GM12878 (cell line): ENCODE results near the gene MRTFB. TPM values are rescaled to one million over a fixed set of nuclear protein-coding genes. Genes with fewer than 3 reads are reported as not detected.

Source experiments
- ATAC-seq: fragments of 200-7000 bp; cut with Tn5 transposase; 3 replicates; pipeline ENCODE4 v1.9.1; 2020; ENCODE audit warnings: mild to moderate bottlenecking, moderate library complexity
- BruUV-seq: library from RNA; stranded (reverse); fragments of 400-500 nt; replicated peaks from 2 replicates; lab custom pipeline; 2021; lab: Mats Ljungman, UMichigan
- CTCF ChIA-PET: fragments of 300-600 bp; sonication (Branson Sonifier 250); formaldehyde crosslinking; extraction: SDS; loops from one replicate; lab custom pipeline; 2021; ENCODE audit warnings: inconsistent platforms; lab: Yijun Ruan, JAX
- POLR2A ChIA-PET: fragments of 350-600 bp; formaldehyde crosslinking; extraction: SDS; loops from one replicate; lab custom pipeline; 2021; ENCODE audit warnings: inconsistent platforms; lab: Charles Lee
- RAD21 ChIA-PET: fragments of 300-600 bp; sonication (Branson Sonifier 250); formaldehyde crosslinking; loops from one replicate; lab custom pipeline; 2023; ENCODE audit warnings: antibody characterized with exemption; ENCODE audit not compliant: unreplicated experiment; lab: Charles Lee
- SMC1A ChIA-PET: fragments of 300-600 bp; sonication (Branson Sonifier 250); formaldehyde crosslinking; loops from one replicate; lab custom pipeline; 2023; ENCODE audit not compliant: unreplicated experiment, uncharacterized antibody; lab: Charles Lee
- DNase-seq: peaks from one replicate; pipeline ENCODE4 v3.0.0-alpha.2; 2011; ENCODE audit warnings: low read depth, low spot score
- FAIRE-seq: peaks from 3 replicates; lab custom pipeline; 2011; peaks lifted over from hg19 to GRCh38; lab: Jason Lieb, UNC
- H2AFZ ChIP-seq: 2 replicates; pipeline ENCODE4 v1.6.0; 2011; ENCODE audit warnings: low read depth, low read length, control low read depth; ENCODE audit not compliant: control insufficient read depth
- H3K27ac ChIP-seq: 2 replicates; pipeline ENCODE4 v1.5.1; 2011; ENCODE audit warnings: control low read depth; ENCODE audit not compliant: control insufficient read depth, insufficient read depth
- H3K27me3 ChIP-seq, 2 experiments: replicated peaks in 1 of 2; 2 replicates each; pipeline versions ENCODE4 v1.6.0 to v1.6.1; 2011; ENCODE audit warnings: low read length in 1 of 2; ENCODE audit not compliant: control insufficient read depth in 2 of 2, insufficient read depth in 2 of 2
- H3K36me3 ChIP-seq, 2 experiments: 2 replicates each; pipeline ENCODE4 v1.5.1; 2011; ENCODE audit warnings: low read length in 1 of 2; ENCODE audit not compliant: control insufficient read depth in 2 of 2, insufficient read depth in 2 of 2
- H3K4me1 ChIP-seq: 2 replicates; pipeline ENCODE4 v1.6.1; 2011; ENCODE audit warnings: mild to moderate bottlenecking, low read length, moderate library complexity, mixed read lengths; ENCODE audit not compliant: control insufficient read depth, insufficient read depth
- H3K4me2 ChIP-seq: 2 replicates; pipeline ENCODE4 v1.6.0; 2011; ENCODE audit warnings: control low read depth; ENCODE audit not compliant: control insufficient read depth, insufficient read depth
- H3K4me3 ChIP-seq: fragments of 200-600 bp; sonication (generic); 2 replicates; pipeline ENCODE4 v1.5.1; 2016
- H3K79me2 ChIP-seq: 2 replicates; pipeline ENCODE4 v1.6.0; 2011; ENCODE audit warnings: low read length; ENCODE audit not compliant: control insufficient read depth, insufficient read depth
- H3K9ac ChIP-seq: 2 replicates; pipeline ENCODE4 v1.8.0; 2011; ENCODE audit warnings: low read length, control low read depth, mixed read lengths; ENCODE audit not compliant: control insufficient read depth, insufficient read depth
- H3K9me3 ChIP-seq: replicated peaks from 3 replicates; pipeline ENCODE4 v1.5.1; 2011; ENCODE audit warnings: mild to moderate bottlenecking, low read length; ENCODE audit not compliant: control insufficient read depth, insufficient read depth
- H4K20me1 ChIP-seq: 2 replicates; pipeline ENCODE4 v1.6.0; 2011; ENCODE audit not compliant: control insufficient read depth, insufficient read depth
- CHD1 ChIP-seq: IDR thresholded peaks from 2 replicates; pipeline ENCODE4 v1.6.1; 2012; ENCODE audit warnings: low read depth, low read length, improper control_type of control experiment
- ESRRA ChIP-seq: IDR thresholded peaks from 2 replicates; pipeline ENCODE4 v1.6.1; 2012; ENCODE audit warnings: mild to moderate bottlenecking, low read length, improper control_type of control experiment
- HDAC2 ChIP-seq: fragments of 200-600 bp; sonication (generic); IDR thresholded peaks from 2 replicates; pipeline ENCODE4 v1.6.1; 2017
- SIN3A ChIP-seq: IDR thresholded peaks from 2 replicates; pipeline ENCODE4 v1.6.1; 2012; ENCODE audit warnings: low read depth, low read length, improper control_type of control experiment
- SMC3 ChIP-seq: IDR thresholded peaks from 2 replicates; pipeline ENCODE4 v1.6.1; 2011; ENCODE audit warnings: low read length, improper control_type of control experiment, borderline replicate concordance
- TBL1XR1 ChIP-seq: IDR thresholded peaks from 2 replicates; pipeline ENCODE4 v1.6.1; 2012; ENCODE audit warnings: low read depth, low read length, improper control_type of control experiment
- WRNIP1 ChIP-seq: IDR thresholded peaks from 2 replicates; pipeline ENCODE4 v1.6.1; 2011; ENCODE audit warnings: low read depth, low read length, improper control_type of control experiment, borderline replicate concordance
- ZBED1 ChIP-seq: IDR thresholded peaks from 2 replicates; pipeline ENCODE4 v1.6.1; 2016; ENCODE audit warnings: borderline replicate concordance
- WGBS: methylation state at CpG from one replicate; pipeline ENCODE4 v1.1.6; 2016; ENCODE audit warnings: low lambda C conversion rate; ENCODE audit not compliant: insufficient replicate concordance, insufficient coverage; ENCODE audit errors: missing lambda C conversion rate; 5-methylcytosine and 5-hydroxymethylcytosine counted together
- in situ Hi-C: fragments of 300-500 bp; cut with MboI; formaldehyde crosslinking; loops from 9 replicates; pipeline ENCODE4 v1.14.3; 2018; ENCODE audit warnings: mixed read lengths
- intact Hi-C: fragments of 100-400 bp; cut with micrococcal nuclease; formaldehyde crosslinking; loops from one replicate; pipeline ENCODE4 v1.14.2; 2022; ENCODE audit not compliant: unreplicated experiment
- polyA plus RNA-seq, 11 experiments: library from polyadenylated mRNA; depleted of rRNA in 4 of 11; unstranded in 6 of 11; stranded (reverse) in 5 of 11; fragments of >200 nt; fragmentation: Nextera tagmentation in 4 of 11; fragmentation: Illumina TruSeq in 1 of 11; extraction: Ambion mirVana in 4 of 11; extraction: Trizol in 1 of 11; gene quantifications; 1 replicate in 1 of 11; 2 replicates in 10 of 11; pipeline versions ENCODE4 v1.2.1 to v1.2.3, GENCODE V29; 2011 to 2016; ENCODE audit warnings: inconsistent platforms in 2 of 11, missing spikeins in 2 of 11, low read depth in 1 of 11
- total RNA-seq, 4 experiments: library from RNA; depleted of rRNA in 3 of 4; stranded (reverse); fragments of >200 nt in 3 of 4; fragmentation: Illumina TruSeq in 1 of 4; extraction: Trizol in 1 of 4; gene quantifications; 2 replicates each; pipeline versions ENCODE4 v1.2.1 to v1.2.3, GENCODE V29; 2013 to 2021

The MRTFB gene
- total and polyA plus RNA-seq, 10 of the 15 experiments (the other 5 are each of a cell fraction or from before 2014, with no cell fraction given): 2.1 to 14.3 (median 8.0) TPM

GRCh38 chr16:14193316-14193871 lies 122.3 kb downstream of the MRTFB start (continued):
- TF ChIP-seq SMC3: no peak

- POLR2A ChIA-PET: no interaction called here
- Histone ChIP-seq H3K36me3 (no peaks in the 10 kb centered on the region), H3K79me2 (no peaks in the 10 kb centered on the region), H3K27ac (no peak overlapping the region), H3K4me2 (no peak overlapping the region), H3K27me3 (no peaks in the 10 kb centered on the region), H3K4me1 (peaks cover 19% of the 10 kb centered on the region), H4K20me1 (no peaks in the 10 kb centered on the region), H3K4me3 (no peak overlapping the region), H2AFZ (no peak overlapping the region), H3K9ac (no peak overlapping the region), H3K9me3 (no peaks in the 10 kb centered on the region; the same call in 2 of the 3 replicates)
- intact Hi-C loops: loop anchor here (5.0 kb wide), 2 partner anchors 122 to 272 kb away; partner anchors contain the start of genes ERCC4 and MRTFB
- RAD21 ChIA-PET: interaction anchor here (1.9 kb wide), 1 partner anchor 271 kb away, joined by 6 read pairs; no protein-coding TSS in a partner anchor
- no peak for FAIRE-seq
- SMC1A ChIA-PET: interaction anchor here (1.6 kb wide), 1 partner anchor 271 kb away, joined by 3 read pairs; no protein-coding TSS in a partner anchor
- TF ChIP-seq WRNIP1 (no peak), ESRRA (no peak), ZBED1 (no peak), TBL1XR1 (no peak), CHD1 (no peak), SIN3A (no peak), HDAC2 (no peak)
- ATAC-seq: no peak
- BruUV-seq: no TSS peak
- CTCF ChIA-PET: interaction anchor here (1.2 kb wide), 1 partner anchor 271 kb away, joined by 3 read pairs; no protein-coding TSS in a partner anchor
- 97% methylated on average over 5 of the region's 5 CpGs for WGBS
- in situ Hi-C loops: no loop called here
- no peak for DNase-seq
These were observed 123.6 kb downstream of the MRTFB start for GRCh38 chr16:14194721-14195120.
